OCI-LY1 (cell line): ENCODE measurements around the gene PAXIP1.

Source experiments
- CTCF ChIP-seq: fragments of 200-600 bp; sonication (generic), shearing (Covaris generic); IDR thresholded peaks from 2 replicates; pipeline ENCODE4 v1.5.1; 2017; ENCODE audit warnings: mild to moderate bottlenecking, antibody characterized with exemption, low read length, moderate library complexity, mixed read lengths
- EZH2 ChIP-seq: fragments of 200-600 bp; sonication (generic), shearing (Covaris generic); IDR thresholded peaks from 2 replicates; pipeline ENCODE4 v1.8.0; 2017; ENCODE audit warnings: borderline replicate concordance, mixed run types, mild to moderate bottlenecking, antibody characterized with exemption, low read length, moderate library complexity, mixed read lengths

- TF ChIP-seq CTCF (no peak), EZH2 (no peak)
These were observed 1.0 kb downstream of the PAXIP1 start for GRCh38 chr7:155001756-155002410.
